ENCODE data around the gene SMURF1. TPM values are rescaled to one million over a fixed set of nuclear protein-coding genes. Genes with fewer than 3 reads are reported as not detected.

SMURF1 gene
- total RNA-seq, 1 donor from 2014 or later = 10.0 TPM

DNA sequence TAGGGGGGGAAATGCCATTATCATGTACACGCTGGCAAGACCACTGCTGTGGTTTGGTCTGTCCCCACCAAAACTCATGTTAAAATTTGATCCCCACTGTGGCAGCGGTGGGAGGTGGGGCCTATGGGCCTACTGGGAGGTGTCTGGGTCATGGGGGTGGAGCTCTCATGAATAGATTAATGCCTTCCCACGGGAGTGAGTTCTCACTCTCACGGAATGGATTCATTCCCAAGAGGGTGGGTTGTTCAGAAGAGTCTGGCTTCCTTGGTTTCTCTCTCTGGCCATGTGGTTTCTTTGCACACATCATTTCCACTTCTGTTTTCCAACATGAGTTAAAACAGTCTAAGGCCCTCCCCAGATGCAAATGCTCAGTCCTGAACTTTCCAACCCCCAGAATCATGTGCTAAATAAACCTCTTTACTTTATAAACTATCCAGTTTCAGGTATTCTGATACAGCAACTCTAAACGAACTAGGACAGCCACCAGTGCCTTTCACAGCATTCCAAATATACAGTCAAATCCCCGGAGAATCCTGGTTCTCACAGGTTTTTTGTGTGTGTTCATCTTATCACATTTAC is 44.3 kb downstream of the SMURF1 start:
- no peak for DNase-seq
- Histone ChIP-seq H3K27ac (replicated peaks) (peak overlapping the region; percentile 53), H3K4me3 (no peak overlapping the region), H3K9me3 (replicated peaks) (peaks cover 15% of the 10 kb centered on the region), H3K27me3 (ENCODE audit: low read depth) (no peaks in the 10 kb centered on the region), H3K4me1 (peaks cover 50% of the 10 kb centered on the region), H3K36me3 (no peaks in the 10 kb centered on the region)
- TF ChIP-seq, protein P1, sequence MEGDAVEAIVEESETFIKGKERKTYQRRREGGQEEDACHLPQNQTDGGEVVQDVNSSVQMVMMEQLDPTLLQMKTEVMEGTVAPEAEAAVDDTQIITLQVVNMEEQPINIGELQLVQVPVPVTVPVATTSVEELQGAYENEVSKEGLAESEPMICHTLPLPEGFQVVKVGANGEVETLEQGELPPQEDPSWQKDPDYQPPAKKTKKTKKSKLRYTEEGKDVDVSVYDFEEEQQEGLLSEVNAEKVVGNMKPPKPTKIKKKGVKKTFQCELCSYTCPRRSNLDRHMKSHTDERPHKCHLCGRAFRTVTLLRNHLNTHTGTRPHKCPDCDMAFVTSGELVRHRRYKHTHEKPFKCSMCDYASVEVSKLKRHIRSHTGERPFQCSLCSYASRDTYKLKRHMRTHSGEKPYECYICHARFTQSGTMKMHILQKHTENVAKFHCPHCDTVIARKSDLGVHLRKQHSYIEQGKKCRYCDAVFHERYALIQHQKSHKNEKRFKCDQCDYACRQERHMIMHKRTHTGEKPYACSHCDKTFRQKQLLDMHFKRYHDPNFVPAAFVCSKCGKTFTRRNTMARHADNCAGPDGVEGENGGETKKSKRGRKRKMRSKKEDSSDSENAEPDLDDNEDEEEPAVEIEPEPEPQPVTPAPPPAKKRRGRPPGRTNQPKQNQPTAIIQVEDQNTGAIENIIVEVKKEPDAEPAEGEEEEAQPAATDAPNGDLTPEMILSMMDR (IDR thresholded peaks at IDR 0.05; ENCODE audit: borderline replicate concordance) = no peak
- intact Hi-C loops (cut with micrococcal nuclease) = no loop called here

DNA sequence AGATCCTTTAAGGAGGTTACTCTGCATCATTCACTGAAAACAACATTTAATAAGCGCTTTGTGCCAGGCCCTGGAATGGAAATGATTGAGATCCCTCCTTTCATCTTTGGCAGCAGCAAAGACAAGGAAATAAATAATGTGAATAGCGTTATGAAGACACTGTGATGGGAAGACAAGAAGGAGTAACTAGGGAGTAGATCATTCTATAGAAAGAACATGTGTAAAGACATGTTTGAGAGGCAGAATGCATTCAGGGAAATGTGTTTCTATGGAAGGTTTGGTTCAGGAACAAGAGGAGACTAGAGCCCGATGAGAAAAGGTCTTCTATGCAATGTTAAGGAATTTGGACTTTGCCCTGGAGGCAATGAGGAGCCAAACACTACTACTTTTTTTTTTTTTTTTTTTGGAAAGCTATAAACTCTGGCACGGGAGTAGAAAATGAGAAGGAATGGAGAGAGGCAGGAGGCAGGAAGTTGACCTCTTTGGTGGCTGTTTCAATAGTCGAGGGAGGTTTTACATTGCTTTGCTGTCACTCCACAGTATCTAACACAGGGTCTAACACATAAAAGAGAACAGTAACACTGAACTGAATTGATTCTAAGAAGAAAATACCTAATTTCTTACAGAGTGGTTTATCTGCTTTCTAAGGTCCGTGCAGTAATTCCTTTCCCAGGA is 44.9 kb downstream of the SMURF1 start:
- intact Hi-C loops (cut with micrococcal nuclease) = no loop called here
- Histone ChIP-seq H3K9me3 (replicated peaks) (peaks cover 15% of the 10 kb centered on the region), H3K4me1 (peaks cover 48% of the 10 kb centered on the region), H3K4me3 (no peak overlapping the region), H3K27ac (replicated peaks) (peak overlapping the region; percentile 53), H3K36me3 (no peaks in the 10 kb centered on the region), H3K27me3 (ENCODE audit: low read depth) (no peaks in the 10 kb centered on the region)
- DNase-seq = no peak
- TF ChIP-seq, protein P1 (IDR thresholded peaks at IDR 0.05; ENCODE audit: borderline replicate concordance) = no peak

DNA sequence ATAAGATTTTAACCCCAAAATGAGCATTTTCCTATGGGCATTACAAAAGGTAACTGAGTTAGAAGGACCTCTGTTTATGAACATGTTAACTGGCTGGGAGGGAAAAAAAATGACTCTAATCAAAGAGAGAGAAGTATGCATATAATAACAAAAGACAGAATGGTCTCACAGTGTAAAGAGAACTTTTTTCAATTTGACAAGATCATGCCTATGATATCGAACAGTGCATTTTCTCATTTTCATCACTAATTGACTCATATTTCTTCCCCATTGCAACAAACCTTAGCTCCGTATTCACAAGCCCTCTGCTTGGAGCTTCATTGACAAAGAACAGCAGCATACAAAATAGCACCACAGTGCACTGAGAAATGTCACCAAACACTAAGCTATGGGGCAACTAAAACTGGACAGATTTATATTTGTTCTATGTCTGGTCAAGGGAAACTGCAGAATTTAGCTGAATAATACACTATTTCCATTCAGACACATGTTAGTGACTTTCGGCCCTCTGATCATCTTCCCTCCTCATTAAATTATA is 45.6 kb downstream of the SMURF1 start:
- Histone ChIP-seq H3K9me3 (replicated peaks) (peaks cover 15% of the 10 kb centered on the region), H3K4me1 (peaks cover 45% of the 10 kb centered on the region), H3K36me3 (no peaks in the 10 kb centered on the region), H3K27me3 (ENCODE audit: low read depth) (no peaks in the 10 kb centered on the region), H3K27ac (replicated peaks) (peak overlapping the region; percentile 53), H3K4me3 (no peak overlapping the region)
- TF ChIP-seq, protein P1 (IDR thresholded peaks at IDR 0.05; ENCODE audit: borderline replicate concordance) = no peak
- DNase-seq = no peak
- intact Hi-C loops (cut with micrococcal nuclease) = no loop called here

DNA sequence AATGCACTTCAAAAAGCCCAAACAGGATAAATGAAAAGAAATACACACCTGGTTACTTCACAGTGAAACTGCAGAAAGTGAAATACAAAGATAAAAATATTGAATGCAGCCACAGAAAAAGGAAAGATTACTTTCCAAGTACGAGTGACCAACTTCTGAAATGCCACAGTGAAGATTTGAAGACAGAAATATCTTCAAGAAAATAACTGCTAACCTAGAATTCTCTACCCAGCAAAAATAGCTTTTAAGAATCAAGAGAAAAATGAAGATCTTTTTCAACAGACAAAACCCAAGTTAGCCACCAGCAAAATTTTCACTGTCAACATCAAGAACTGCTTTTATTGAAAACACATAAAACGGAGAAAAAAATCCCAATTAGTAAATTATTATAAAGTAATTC is 46.2 kb downstream of the SMURF1 start:
- TF ChIP-seq, protein P1 (IDR thresholded peaks at IDR 0.05; ENCODE audit: borderline replicate concordance) = no peak
- Histone ChIP-seq H3K4me1 (peaks cover 42% of the 10 kb centered on the region), H3K4me3 (no peak overlapping the region), H3K9me3 (replicated peaks) (peaks cover 15% of the 10 kb centered on the region), H3K36me3 (no peaks in the 10 kb centered on the region), H3K27ac (replicated peaks) (no peak overlapping the region), H3K27me3 (ENCODE audit: low read depth) (no peaks in the 10 kb centered on the region)
- intact Hi-C loops (cut with micrococcal nuclease) = no loop called here
- DNase-seq = no peak

DNA sequence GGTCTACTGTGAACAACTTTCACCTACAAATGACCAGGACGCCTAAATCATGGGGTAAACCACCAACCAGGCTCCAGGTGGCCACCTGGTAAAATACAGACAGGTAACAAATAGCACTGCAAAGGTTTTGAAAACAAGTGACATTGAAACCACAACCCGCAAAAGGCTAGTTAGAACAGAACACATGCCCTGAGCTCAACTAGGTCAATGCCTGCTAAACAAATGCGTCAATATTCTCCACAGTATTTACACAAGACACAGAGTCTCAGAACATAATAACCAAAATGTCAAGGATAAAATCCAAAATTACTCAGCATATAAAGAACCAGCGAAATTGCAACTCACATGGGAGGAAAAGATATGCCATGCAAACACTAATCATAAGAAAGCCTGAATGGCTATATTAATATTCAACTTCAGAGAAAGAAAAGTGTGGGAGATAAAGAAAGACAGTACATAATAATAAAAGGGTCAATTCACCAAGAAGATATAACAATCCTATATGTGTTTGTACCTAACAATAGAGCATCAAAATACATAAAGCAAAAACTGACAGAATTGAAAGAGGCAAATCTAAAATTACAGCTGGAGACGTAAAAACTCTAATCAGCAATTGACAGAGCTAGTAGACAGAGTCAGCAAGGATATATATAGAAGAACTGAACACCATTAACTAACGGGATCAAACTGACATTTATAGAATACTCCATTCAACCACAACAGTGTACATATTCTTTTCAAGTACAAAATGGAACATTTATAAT is 47.6 kb downstream of the SMURF1 start:
- intact Hi-C loops (cut with micrococcal nuclease) = no loop called here
- H3K4me3 ChIP-seq = no peak overlapping the region

More for the DNA sequence above, 47.6 kb downstream of the SMURF1 start:
- H3K27me3 ChIP-seq (ENCODE audit: low read depth) = no peaks in the 10 kb centered on the region
- H3K4me1 ChIP-seq = peaks cover 45% of the 10 kb centered on the region
- no peak for DNase-seq
- H3K9me3 ChIP-seq (replicated peaks) = peaks cover 15% of the 10 kb centered on the region
- peak overlapping the region; percentile 72 for H3K27ac ChIP-seq (replicated peaks)
- H3K36me3 ChIP-seq = no peaks in the 10 kb centered on the region
- TF ChIP-seq, protein P1 (IDR thresholded peaks at IDR 0.05; ENCODE audit: borderline replicate concordance) = no peak

All from left ventricle myocardium inferior (tissue), 1 donor.